Vagina (tissue), 2 donors: ENCODE data around the gene XRN1.

Source experiments
- CTCF ChIP-seq, 3 experiments: fragments of 450-650 bp in 2 of 3; fragments of 200-600 bp in 1 of 3; sonication (generic) in 1 of 3; IDR thresholded peaks; one replicate each; pipeline ENCODE4 v1.5.1; 2017 to 2019; ENCODE audit warnings: antibody characterized with exemption in 3 of 3, mild to moderate bottlenecking in 2 of 3, moderate library complexity in 2 of 3
- POLR2A ChIP-seq, 2 donors: fragments of 450-650 bp; IDR thresholded peaks; one replicate each; pipeline ENCODE4 v1.6.1; 2017; ENCODE audit warnings: antibody characterized with exemption in 2 of 2, mild to moderate bottlenecking in 2 of 2, moderate library complexity in 2 of 2
- POLR2AphosphoS5 ChIP-seq, 2 donors: sonication (generic); formaldehyde crosslinking; IDR thresholded peaks; one replicate each; pipeline ENCODE4 v1.9.0; 2017; ENCODE audit warnings: antibody characterized with exemption in 2 of 2, mild to moderate bottlenecking in 2 of 2, low read depth in 1 of 2; ENCODE audit not compliant: insufficient read depth in 1 of 2

GRCh38 chr3:142268426-142268825, 179.4 kb downstream of the XRN1 start:
- TF ChIP-seq POLR2A (IDR thresholded peaks at IDR 0.05): no peak
- TF ChIP-seq POLR2AphosphoS5 (IDR thresholded peaks at IDR 0.05; ENCODE audit: insufficient read depth in 1 of 2, low read depth in 1 of 2): no peak
- TF ChIP-seq CTCF (IDR thresholded peaks at IDR 0.05): no peak
